Activated CD4-positive, alpha-beta T cell treated with anti-CD3 and anti-CD28 coated beads, Interleukin-2, amount 10 ng/mL, durations not matched to agents 24 days and 14 days (primary cell): Measurements from ENCODE around the gene GRAMD1B. TPM values are rescaled to one million over a fixed set of nuclear protein-coding genes. Genes with fewer than 3 reads are reported as not detected.

Experiments
- DNase-seq: peaks from one replicate; pipeline ENCODE4 v3.0.0; 2022
- H3K27ac Mint-ChIP-seq: one replicate; pipeline ENCODE4 v1.8.0; 2022; ENCODE audit warnings: mild to moderate bottlenecking, mixed read lengths
- H3K27me3 Mint-ChIP-seq: one replicate; pipeline ENCODE4 v1.8.0; 2022; ENCODE audit warnings: mixed read lengths
- H3K36me3 Mint-ChIP-seq: one replicate; pipeline ENCODE4 v1.8.0; 2022; ENCODE audit warnings: low read depth, mild to moderate bottlenecking, mixed read lengths
- H3K4me1 Mint-ChIP-seq: one replicate; pipeline ENCODE4 v1.8.0; 2021; ENCODE audit warnings: mixed read lengths
- H3K4me3 Mint-ChIP-seq: one replicate; pipeline ENCODE4 v1.8.0; 2022; ENCODE audit warnings: mild to moderate bottlenecking, moderate library complexity, mixed read lengths
- H3K9me3 Mint-ChIP-seq: one replicate; pipeline ENCODE4 v1.8.0; 2021; ENCODE audit warnings: mixed read lengths
- intact Hi-C: fragments of 100-400 bp; cut with micrococcal nuclease; formaldehyde crosslinking; loops from one replicate; pipeline ENCODE4 v1.15.1; 2023
- total RNA-seq: library from RNA; stranded (reverse); gene quantifications from 2 replicates; pipeline ENCODE4 v1.2.3, GENCODE V29; 2022

Gene GRAMD1B
- total RNA-seq, 1 donor from 2014 or later, result 117 TPM

- H3K4me1 Mint-ChIP-seq, result peaks cover 56% of the 10 kb centered on the region
Observed at GRCh38 chr11:123479048-123479837, 49.2 kb downstream of the GRAMD1B start.

GRCh38 chr11:123480290-123480815 lies 50.3 kb downstream of the GRAMD1B start:
- Mint-ChIP-seq H3K36me3 (peaks cover 39% of the 10 kb centered on the region), H3K27me3 (no peaks in the 10 kb centered on the region), H3K9me3 (no peaks in the 10 kb centered on the region), H3K4me1 (peaks cover 59% of the 10 kb centered on the region), H3K27ac (peak overlapping the region; percentile 86), H3K4me3 (peak overlapping the region; percentile 37)
- DNase-seq, result no peak
- intact Hi-C loops, result no loop called here

More at GRCh38 chr11:123479048-123479837, 49.2 kb downstream of the GRAMD1B start:
- Mint-ChIP-seq H3K27ac (peak overlapping the region; percentile 63), H3K9me3 (no peaks in the 10 kb centered on the region), H3K4me3 (peak overlapping the region; percentile 27), H3K27me3 (no peaks in the 10 kb centered on the region), H3K36me3 (peaks cover 36% of the 10 kb centered on the region)
- intact Hi-C loops, result loop anchor here (2.0 to 5.0 kb wide), 2 partner anchors 24 to 367 kb away; no protein-coding TSS in a partner anchor
- DNase-seq, result no peak

GRCh38 chr11:123480882-123481281 lies 50.8 kb downstream of the GRAMD1B start:
- Mint-ChIP-seq H3K27ac (peak overlapping the region; percentile 86), H3K27me3 (no peaks in the 10 kb centered on the region), H3K4me1 (peaks cover 55% of the 10 kb centered on the region), H3K4me3 (peak overlapping the region; percentile 37), H3K9me3 (no peaks in the 10 kb centered on the region), H3K36me3 (peaks cover 37% of the 10 kb centered on the region)
- no peak for DNase-seq
- intact Hi-C loops, result no loop called here

- H3K4me3 Mint-ChIP-seq, result no peak overlapping the region
- H3K36me3 Mint-ChIP-seq, result peaks cover 39% of the 10 kb centered on the region
- H3K4me1 Mint-ChIP-seq, result peaks cover 55% of the 10 kb centered on the region
- intact Hi-C loops, result no loop called here
- no peak for DNase-seq
- peak overlapping the region; percentile 26 for H3K27ac Mint-ChIP-seq
- H3K9me3 Mint-ChIP-seq, result no peaks in the 10 kb centered on the region
- no peaks in the 10 kb centered on the region for H3K27me3 Mint-ChIP-seq
Observed at GRCh38 chr11:123481640-123482039, 51.6 kb downstream of the GRAMD1B start.

- intact Hi-C loops, result no loop called here
- Mint-ChIP-seq H3K27ac (no peak overlapping the region), H3K27me3 (no peaks in the 10 kb centered on the region), H3K36me3 (peaks cover 41% of the 10 kb centered on the region), H3K4me1 (peaks cover 54% of the 10 kb centered on the region), H3K4me3 (no peak overlapping the region), H3K9me3 (no peaks in the 10 kb centered on the region)
- no peak for DNase-seq
Observed at GRCh38 chr11:123482218-123482617, 52.1 kb downstream of the GRAMD1B start.

GRCh38 chr11:123483058-123483457 lies 53.0 kb downstream of the GRAMD1B start:
- Mint-ChIP-seq H3K4me3 (no peak overlapping the region), H3K9me3 (no peaks in the 10 kb centered on the region), H3K36me3 (peaks cover 40% of the 10 kb centered on the region), H3K27ac (peak overlapping the region; percentile 25), H3K4me1 (peaks cover 48% of the 10 kb centered on the region), H3K27me3 (no peaks in the 10 kb centered on the region)
- no peak for DNase-seq
- intact Hi-C loops, result no loop called here

- intact Hi-C loops, result no loop called here
- DNase-seq, result no peak
- Mint-ChIP-seq H3K9me3 (no peaks in the 10 kb centered on the region), H3K4me3 (no peak overlapping the region), H3K4me1 (peaks cover 44% of the 10 kb centered on the region), H3K27me3 (no peaks in the 10 kb centered on the region), H3K36me3 (peaks cover 38% of the 10 kb centered on the region), H3K27ac (no peak overlapping the region)
Observed at GRCh38 chr11:123483466-123483865, 53.4 kb downstream of the GRAMD1B start.

- no peak overlapping the region for H3K27ac Mint-ChIP-seq
- no peak for DNase-seq
- no peaks in the 10 kb centered on the region for H3K9me3 Mint-ChIP-seq
- peaks cover 38% of the 10 kb centered on the region for H3K36me3 Mint-ChIP-seq
- no peak overlapping the region for H3K4me3 Mint-ChIP-seq
- intact Hi-C loops, result no loop called here
- H3K27me3 Mint-ChIP-seq, result no peaks in the 10 kb centered on the region
- peaks cover 34% of the 10 kb centered on the region for H3K4me1 Mint-ChIP-seq
Observed at GRCh38 chr11:123484448-123484847, 54.4 kb downstream of the GRAMD1B start.

- no peak for DNase-seq
- intact Hi-C loops, result no loop called here
- Mint-ChIP-seq H3K4me3 (no peak overlapping the region), H3K36me3 (peaks cover 20% of the 10 kb centered on the region), H3K27me3 (no peaks in the 10 kb centered on the region), H3K9me3 (no peaks in the 10 kb centered on the region), H3K4me1 (peaks cover 16% of the 10 kb centered on the region), H3K27ac (peak overlapping the region; percentile 8)
Observed at GRCh38 chr11:123487157-123487744, 57.2 kb downstream of the GRAMD1B start.

GRCh38 chr11:123490527-123490926 lies 60.5 kb downstream of the GRAMD1B start:
- H3K4me3 Mint-ChIP-seq, result no peak overlapping the region
- intact Hi-C loops, result no loop called here
- no peaks in the 10 kb centered on the region for H3K27me3 Mint-ChIP-seq
- no peak overlapping the region for H3K27ac Mint-ChIP-seq
- no peak for DNase-seq
- no peaks in the 10 kb centered on the region for H3K9me3 Mint-ChIP-seq
- H3K4me1 Mint-ChIP-seq, result peaks cover 16% of the 10 kb centered on the region
- H3K36me3 Mint-ChIP-seq, result peaks cover 5% of the 10 kb centered on the region

- Mint-ChIP-seq H3K9me3 (no peaks in the 10 kb centered on the region), H3K27me3 (no peaks in the 10 kb centered on the region), H3K36me3 (peaks cover 8% of the 10 kb centered on the region), H3K27ac (no peak overlapping the region), H3K4me1 (peaks cover 20% of the 10 kb centered on the region), H3K4me3 (no peak overlapping the region)
- no peak for DNase-seq
- intact Hi-C loops, result no loop called here
Observed at GRCh38 chr11:123491241-123491640, 61.2 kb downstream of the GRAMD1B start.

- Mint-ChIP-seq H3K27me3 (no peaks in the 10 kb centered on the region), H3K4me3 (no peak overlapping the region), H3K9me3 (no peaks in the 10 kb centered on the region), H3K4me1 (peaks cover 30% of the 10 kb centered on the region), H3K27ac (peak overlapping the region; percentile 42), H3K36me3 (peaks cover 10% of the 10 kb centered on the region)
- DNase-seq, result no peak
- intact Hi-C loops, result no loop called here
Observed at GRCh38 chr11:123493349-123494063, 63.4 kb downstream of the GRAMD1B start.

GRCh38 chr11:123494195-123495050 lies 64.4 kb downstream of the GRAMD1B start:
- Mint-ChIP-seq H3K27me3 (no peaks in the 10 kb centered on the region), H3K4me1 (peaks cover 30% of the 10 kb centered on the region), H3K4me3 (no peak overlapping the region), H3K36me3 (peaks cover 10% of the 10 kb centered on the region), H3K27ac (peak overlapping the region; percentile 34), H3K9me3 (no peaks in the 10 kb centered on the region)
- intact Hi-C loops, result no loop called here
- no peak for DNase-seq
